KOPT-K1 (cell line): Measurements from ENCODE around the gene HSD17B2.

Experiments used
- H3K27ac ChIP-seq: fragments of 200-600 bp; sonication (generic); 2 replicates; pipeline ENCODE4 v1.5.1; 2016; ENCODE audit warnings: antibody characterized with exemption, mild to moderate bottlenecking, low read depth, low read length; ENCODE audit not compliant: poor library complexity, severe bottlenecking
- H3K36me3 ChIP-seq: fragments of 200-600 bp; sonication (generic); 2 replicates; pipeline ENCODE4 v1.5.1; 2017; ENCODE audit warnings: antibody characterized with exemption, mild to moderate bottlenecking, low read length, moderate library complexity; ENCODE audit not compliant: insufficient read depth
- H3K9me3 ChIP-seq: fragments of 200-600 bp; sonication (generic); 2 replicates; pipeline ENCODE4 v1.5.1; 2017; ENCODE audit warnings: antibody characterized with exemption, low read length, mild to moderate bottlenecking; ENCODE audit not compliant: insufficient read depth, poor library complexity, severe bottlenecking

Gene HSD17B2

GRCh38 chr16:82051656-82052055 is 16.6 kb downstream of the HSD17B2 start:
- Histone ChIP-seq H3K27ac (no peak overlapping the region), H3K36me3 (no peaks in the 10 kb centered on the region), H3K9me3 (no peaks in the 10 kb centered on the region)

DNA sequence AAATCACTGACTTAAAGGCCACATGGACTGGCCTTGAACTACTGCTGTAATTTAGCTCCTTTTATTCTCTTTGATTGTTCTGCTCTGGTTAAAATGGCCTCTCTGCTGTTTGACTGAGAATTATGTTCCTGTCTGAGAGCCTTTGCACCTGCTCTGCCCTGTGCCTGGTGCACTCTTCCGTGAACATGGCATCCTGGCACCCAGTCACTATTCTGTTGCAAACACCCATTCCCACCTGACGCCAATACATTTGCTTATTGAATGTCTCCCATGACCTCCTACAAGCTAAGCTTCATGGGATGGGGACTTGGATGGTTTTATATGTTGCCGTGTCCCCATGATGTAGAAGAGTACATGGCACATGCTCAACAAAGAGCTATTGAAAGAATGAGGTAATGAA is 20.1 kb downstream of the HSD17B2 start:
- H3K9me3 ChIP-seq, result no peaks in the 10 kb centered on the region
- H3K36me3 ChIP-seq, result no peaks in the 10 kb centered on the region
- no peak overlapping the region for H3K27ac ChIP-seq

DNA sequence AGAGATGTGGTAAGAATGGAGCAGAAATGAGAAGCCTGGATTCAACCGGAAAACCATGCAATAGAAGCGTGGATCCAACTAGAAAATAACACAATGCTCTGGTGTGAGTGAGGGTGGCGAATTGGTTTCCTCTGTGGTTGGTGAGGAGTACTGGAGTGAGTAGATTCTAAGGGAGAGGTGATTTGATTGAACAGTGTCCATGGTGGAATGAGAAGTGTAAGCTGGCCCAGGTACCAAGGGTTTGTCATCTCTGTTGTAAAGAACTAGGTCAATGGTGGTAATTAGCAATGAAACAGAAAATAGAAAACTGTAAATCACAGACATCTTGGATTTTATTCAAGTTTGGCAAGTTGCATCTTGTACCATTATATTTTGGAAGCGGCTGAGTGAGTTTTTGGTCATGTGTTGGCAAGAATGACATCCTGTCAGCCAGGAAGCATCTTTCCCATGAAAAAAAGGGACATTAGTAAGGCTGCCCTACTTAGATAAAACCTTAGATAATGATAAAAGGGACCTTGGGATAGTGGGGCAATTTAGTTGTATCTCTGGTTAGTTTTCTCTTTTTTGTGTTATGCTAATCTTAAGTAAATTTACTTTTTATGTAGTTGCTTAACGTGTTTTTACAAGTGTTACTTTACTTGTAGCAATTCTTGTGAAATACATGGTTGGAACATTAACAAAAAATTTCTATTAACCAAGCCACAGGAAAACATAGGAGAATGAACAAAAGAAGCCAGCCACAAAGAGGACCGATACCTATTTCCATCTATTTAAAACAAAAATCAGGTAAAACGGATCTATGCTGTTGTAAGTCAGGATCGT is 20.9 kb downstream of the HSD17B2 start:
- Histone ChIP-seq H3K9me3 (no peaks in the 10 kb centered on the region), H3K36me3 (no peaks in the 10 kb centered on the region), H3K27ac (no peak overlapping the region)

- Histone ChIP-seq H3K27ac (no peak overlapping the region), H3K36me3 (no peaks in the 10 kb centered on the region), H3K9me3 (no peaks in the 10 kb centered on the region)
Observed at GRCh38 chr16:82056550-82056896, 21.5 kb downstream of the HSD17B2 start.

DNA sequence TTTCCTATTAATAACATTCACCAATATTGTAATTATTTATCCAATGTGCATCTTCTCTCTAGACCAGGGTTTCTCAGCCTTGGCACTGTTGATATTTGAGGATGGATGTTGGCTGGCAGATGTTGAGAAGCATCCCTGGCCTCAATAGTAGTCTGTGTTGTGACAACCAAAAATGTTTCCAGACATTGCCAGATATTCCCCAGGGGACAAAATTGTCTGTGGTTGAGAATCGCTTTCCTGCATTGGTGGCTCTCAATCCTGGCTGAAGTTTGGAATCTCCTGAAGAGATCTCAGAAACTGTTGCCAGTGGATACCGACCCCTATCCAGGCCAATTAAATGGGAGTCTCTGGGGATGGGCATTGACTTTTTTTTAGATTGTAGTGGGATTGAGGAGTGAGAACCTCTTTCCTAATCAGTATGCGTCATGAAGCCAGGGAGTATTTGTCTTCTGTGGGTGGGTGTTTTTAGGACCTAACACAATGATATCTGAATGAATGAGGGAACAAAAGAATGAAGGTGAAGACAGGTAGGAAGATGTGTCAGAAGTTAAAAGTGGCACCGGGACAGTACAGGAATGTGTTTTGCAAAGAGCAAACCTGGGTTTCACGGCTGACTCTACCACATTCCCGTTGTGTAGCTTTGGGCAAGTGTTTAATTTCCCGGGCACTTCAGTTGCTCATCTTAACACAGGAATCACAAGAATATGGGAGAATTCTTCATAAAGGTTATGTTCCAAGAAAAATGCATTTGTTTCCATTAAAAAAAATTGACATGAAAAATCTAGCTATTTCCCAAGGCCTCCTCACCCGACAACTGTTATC is 24.3 kb downstream of the HSD17B2 start:
- no peaks in the 10 kb centered on the region for H3K36me3 ChIP-seq
- H3K9me3 ChIP-seq, result no peaks in the 10 kb centered on the region
- H3K27ac ChIP-seq, result no peak overlapping the region

- H3K27ac ChIP-seq, result no peak overlapping the region
- no peaks in the 10 kb centered on the region for H3K36me3 ChIP-seq
- H3K9me3 ChIP-seq, result no peaks in the 10 kb centered on the region
Observed at GRCh38 chr16:82059983-82060421, 24.9 kb downstream of the HSD17B2 start.

GRCh38 chr16:82061861-82062525 is 26.9 kb downstream of the HSD17B2 start:
- Histone ChIP-seq H3K27ac (no peak overlapping the region), H3K9me3 (no peaks in the 10 kb centered on the region), H3K36me3 (no peaks in the 10 kb centered on the region)

DNA sequence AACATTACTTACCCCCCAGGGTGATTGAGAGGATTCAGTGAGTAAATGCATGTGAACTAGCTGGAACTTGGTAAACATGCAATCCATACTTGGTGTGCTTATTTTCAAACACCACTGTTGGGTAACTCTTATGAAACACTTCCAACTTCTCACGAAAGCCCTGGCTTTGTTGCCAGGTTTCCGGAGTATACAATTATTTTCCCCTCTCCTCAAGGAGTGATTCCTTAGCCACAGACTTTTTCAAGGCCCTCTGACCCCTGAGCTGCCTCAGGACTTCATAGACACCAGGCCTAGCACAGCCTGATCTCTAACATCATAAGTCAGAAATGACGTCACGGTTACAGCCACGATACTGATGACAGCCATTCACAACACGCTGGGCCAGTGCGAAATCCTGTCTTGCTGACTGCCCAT is 27.6 kb downstream of the HSD17B2 start:
- no peaks in the 10 kb centered on the region for H3K36me3 ChIP-seq
- no peak overlapping the region for H3K27ac ChIP-seq

GRCh38 chr16:82063456-82064082 is 28.5 kb downstream of the HSD17B2 start:
- Histone ChIP-seq H3K9me3 (no peaks in the 10 kb centered on the region), H3K27ac (no peak overlapping the region), H3K36me3 (no peaks in the 10 kb centered on the region)

More for the DNA sequence above, 27.6 kb downstream of the HSD17B2 start:
- no peaks in the 10 kb centered on the region for H3K9me3 ChIP-seq

DNA sequence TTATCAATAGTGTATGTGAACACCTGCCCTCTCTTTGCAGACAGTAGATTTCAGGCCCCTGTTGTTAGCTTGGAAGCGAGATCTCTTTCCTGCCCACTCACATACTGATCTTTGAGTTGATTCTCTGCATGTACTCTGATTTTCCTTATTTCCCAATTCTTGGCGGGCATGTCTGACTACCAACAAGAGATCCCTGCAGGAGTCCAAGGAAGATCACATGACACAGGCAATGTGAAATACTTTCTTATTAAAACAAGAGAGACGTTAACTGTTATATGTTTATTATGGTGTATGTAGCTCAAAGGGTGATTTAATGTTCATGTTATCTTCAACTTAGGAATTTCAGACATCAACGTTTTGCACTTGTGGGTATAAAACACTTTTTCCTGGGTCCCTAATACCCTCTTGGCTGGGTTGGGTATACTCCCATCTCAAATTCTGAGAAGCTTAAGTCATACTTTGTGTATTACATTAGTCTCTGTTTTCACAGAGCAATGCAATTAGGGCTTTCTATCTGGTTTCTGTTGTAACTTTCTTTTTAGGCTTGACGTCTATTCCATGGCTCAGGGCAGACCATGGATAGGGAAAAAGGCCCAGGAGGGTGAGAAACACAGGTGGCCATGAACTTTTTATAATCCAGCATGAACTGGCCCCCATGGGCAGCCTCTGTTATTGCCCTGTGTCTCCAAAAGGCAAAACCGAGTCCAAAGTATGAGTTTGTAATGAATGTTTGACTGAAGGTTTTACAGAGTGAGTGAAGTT is 32.2 kb downstream of the HSD17B2 start:
- Histone ChIP-seq H3K36me3 (no peaks in the 10 kb centered on the region), H3K27ac (no peak overlapping the region), H3K9me3 (no peaks in the 10 kb centered on the region)

GRCh38 chr16:82067804-82068325 is 32.8 kb downstream of the HSD17B2 start:
- Histone ChIP-seq H3K36me3 (no peaks in the 10 kb centered on the region), H3K9me3 (no peaks in the 10 kb centered on the region), H3K27ac (no peak overlapping the region)

DNA sequence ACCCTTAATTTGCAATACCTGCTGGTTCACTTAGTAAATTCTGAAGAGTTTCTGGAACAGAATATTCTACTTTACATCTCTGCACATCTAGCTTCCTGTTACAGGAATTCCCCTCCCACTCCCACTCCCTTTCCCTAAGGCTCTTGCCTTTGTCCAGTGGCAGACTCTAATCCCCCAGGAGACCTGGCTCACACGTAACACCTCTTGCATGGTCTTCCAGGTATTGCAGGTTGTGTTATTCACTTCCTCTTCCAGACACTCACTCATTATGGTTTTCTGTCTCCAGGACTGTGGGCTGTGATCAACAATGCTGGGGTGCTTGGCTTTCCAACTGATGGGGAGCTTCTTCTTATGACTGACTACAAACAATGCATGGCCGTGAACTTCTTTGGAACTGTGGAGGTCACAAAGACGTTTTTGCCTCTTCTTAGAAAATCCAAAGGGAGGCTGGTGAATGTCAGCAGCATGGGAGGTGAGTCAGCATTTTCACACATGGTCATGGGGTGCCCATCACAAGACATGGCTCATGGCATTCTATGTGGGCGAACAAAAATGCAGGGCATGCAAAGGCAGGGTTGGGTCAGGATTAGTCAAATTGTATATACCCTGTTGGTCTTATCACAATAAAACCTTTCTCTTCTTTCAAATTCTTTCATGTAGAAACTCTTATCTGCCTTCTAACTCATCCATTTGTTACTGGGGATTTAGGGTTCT is 35.8 kb downstream of the HSD17B2 start:
- no peaks in the 10 kb centered on the region for H3K9me3 ChIP-seq
- no peaks in the 10 kb centered on the region for H3K36me3 ChIP-seq
- no peak overlapping the region for H3K27ac ChIP-seq

DNA sequence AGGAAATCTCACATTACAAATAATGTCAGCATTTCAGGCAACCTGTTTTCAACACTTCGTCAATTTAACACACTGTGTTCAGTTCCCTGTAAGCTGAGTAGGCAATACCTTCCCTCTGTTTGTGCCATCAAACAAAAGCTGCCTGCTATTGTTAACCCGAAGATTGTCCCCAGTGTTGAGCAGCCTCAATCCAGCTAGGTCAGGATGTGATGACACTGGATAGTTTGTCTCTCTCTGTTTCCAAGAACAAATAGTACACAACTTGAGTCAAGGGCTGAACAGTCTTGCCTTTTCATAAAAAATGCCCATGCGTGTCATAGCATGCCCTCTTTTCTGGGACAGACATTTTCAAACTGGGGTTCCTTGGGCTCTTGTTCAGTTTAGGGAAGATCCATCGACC is 36.4 kb downstream of the HSD17B2 start:
- Histone ChIP-seq H3K9me3 (no peaks in the 10 kb centered on the region), H3K36me3 (no peaks in the 10 kb centered on the region), H3K27ac (no peak overlapping the region)

GRCh38 chr16:82072313-82072712 is 37.3 kb downstream of the HSD17B2 start:
- no peaks in the 10 kb centered on the region for H3K9me3 ChIP-seq
- no peak overlapping the region for H3K27ac ChIP-seq
- no peaks in the 10 kb centered on the region for H3K36me3 ChIP-seq
